ENCODE data around the gene BHLHE23. TPM values are rescaled to one million over a fixed set of nuclear protein-coding genes. Genes with fewer than 3 reads are reported as not detected.

The BHLHE23 gene
- total RNA-seq, 1 donor from 2014 or later: not detected

GRCh38 chr20:62998449-62998848, 8.3 kb downstream of the BHLHE23 start:
- Histone ChIP-seq H4K20me1 (ENCODE audit: low read depth) (peaks cover 5% of the 10 kb centered on the region), H3K79me2 (ENCODE audit: low read depth) (no peaks in the 10 kb centered on the region), H3K4me2 (no peak overlapping the region), H2AFZ (replicated peaks) (no peak overlapping the region), H3F3A (ENCODE audit: low read depth) (peaks cover 15% of the 10 kb centered on the region), H3K9ac (no peak overlapping the region), H3K9me3 (ENCODE audit: low read depth) (no peaks in the 10 kb centered on the region), H3K4me3 (no peak overlapping the region), H3K4me1 (peaks cover 10% of the 10 kb centered on the region), H3K36me3 (no peaks in the 10 kb centered on the region), H3K27ac (no peak overlapping the region), H3K27me3 (peaks cover 72% of the 10 kb centered on the region)
- H3K4me1 Mint-ChIP-seq: peaks cover 19% of the 10 kb centered on the region
- H3K9me3 Mint-ChIP-seq: peaks cover 4% of the 10 kb centered on the region
- DNase-seq (ENCODE audit: low spot score): no peak
- H3K36me3 Mint-ChIP-seq: no peaks in the 10 kb centered on the region
- peak overlapping the region; percentile 1 for H3K27ac Mint-ChIP-seq
- H3K27me3 Mint-ChIP-seq (ENCODE audit: insufficient read depth, low read depth): peaks cover 44% of the 10 kb centered on the region
- TF ChIP-seq CTCF (IDR thresholded peaks at IDR 0.05) (no peak), EZH2 (IDR thresholded peaks at IDR 0.05) (no peak), EZH2phosphoT487 (IDR thresholded peaks at IDR 0.05) (no peak)
- H3K4me3 Mint-ChIP-seq: peak overlapping the region; percentile 7

GRCh38 chr20:62997417-62998035, 9.2 kb downstream of the BHLHE23 start:
- no peak overlapping the region for H3K9ac ChIP-seq
- Mint-ChIP-seq H3K36me3 (no peaks in the 10 kb centered on the region), H3K4me1 (peaks cover 19% of the 10 kb centered on the region), H3K9me3 (no peaks in the 10 kb centered on the region), H3K4me3 (no peak overlapping the region), H3K27ac (no peak overlapping the region), H3K27me3 (ENCODE audit: insufficient read depth, low read depth) (peaks cover 35% of the 10 kb centered on the region)
- peaks cover 10% of the 10 kb centered on the region for H3K4me1 ChIP-seq
- no peak overlapping the region for H3K27ac ChIP-seq
- H3K36me3 ChIP-seq: no peaks in the 10 kb centered on the region
- no peaks in the 10 kb centered on the region for H3K79me2 ChIP-seq (ENCODE audit: low read depth)
- DNase-seq (ENCODE audit: low spot score): no peak
- no peak for TF ChIP-seq CTCF (IDR thresholded peaks at IDR 0.05)
- TF ChIP-seq EZH2 (IDR thresholded peaks at IDR 0.05): no peak
- TF ChIP-seq EZH2phosphoT487 (IDR thresholded peaks at IDR 0.05): no peak
- no peak overlapping the region for H3K4me3 ChIP-seq
- H2AFZ ChIP-seq (replicated peaks): no peak overlapping the region
- H3K4me2 ChIP-seq: no peak overlapping the region
- H3K27me3 ChIP-seq: peaks cover 62% of the 10 kb centered on the region
- H4K20me1 ChIP-seq (ENCODE audit: low read depth): no peaks in the 10 kb centered on the region
- H3K9me3 ChIP-seq (ENCODE audit: low read depth): no peaks in the 10 kb centered on the region
- H3F3A ChIP-seq (ENCODE audit: low read depth): peaks cover 9% of the 10 kb centered on the region

GRCh38 chr20:62996596-62996982, 10.2 kb downstream of the BHLHE23 start:
- TF ChIP-seq EZH2phosphoT487 (IDR thresholded peaks at IDR 0.05) (no peak), CTCF (IDR thresholded peaks at IDR 0.05) (no peak), EZH2 (IDR thresholded peaks at IDR 0.05) (no peak)
- Histone ChIP-seq H3K27me3 (peaks cover 53% of the 10 kb centered on the region), H3F3A (ENCODE audit: low read depth) (peaks cover 8% of the 10 kb centered on the region), H3K79me2 (ENCODE audit: low read depth) (no peaks in the 10 kb centered on the region), H2AFZ (replicated peaks) (no peak overlapping the region), H3K27ac (no peak overlapping the region), H3K4me3 (no peak overlapping the region), H3K9ac (no peak overlapping the region), H4K20me1 (ENCODE audit: low read depth) (no peaks in the 10 kb centered on the region), H3K36me3 (no peaks in the 10 kb centered on the region), H3K4me2 (no peak overlapping the region), H3K4me1 (peaks cover 10% of the 10 kb centered on the region), H3K9me3 (ENCODE audit: low read depth) (no peaks in the 10 kb centered on the region)
- Mint-ChIP-seq H3K27ac (no peak overlapping the region), H3K27me3 (ENCODE audit: insufficient read depth, low read depth) (peaks cover 27% of the 10 kb centered on the region), H3K4me3 (no peak overlapping the region), H3K9me3 (no peaks in the 10 kb centered on the region), H3K36me3 (no peaks in the 10 kb centered on the region), H3K4me1 (peaks cover 19% of the 10 kb centered on the region)
- DNase-seq (ENCODE audit: low spot score): no peak
